HG03108 (cell line): ENCODE results near the gene DPP10.
"Not testable (repeated sequence)": the region's sequence is repeated elsewhere in the genome, so short reads cannot be mapped to it uniquely, and the experiment has no call there.

Source experiments
- ATAC-seq: cut with Tn5 transposase; IDR thresholded peaks from one replicate; pipeline ENCODE4 v1.9.1; 2021; ENCODE audit warnings: moderate library complexity; ENCODE audit not compliant: unreplicated experiment

DPP10 gene

GRCh38 chr2:115389024-115389423 is 946.6 kb downstream of the DPP10 start:
- no peak for ATAC-seq

- no peak for ATAC-seq
Measured at GRCh38 chr2:115389898-115390565, 947.6 kb downstream of the DPP10 start.

- ATAC-seq, result no peak
Measured at GRCh38 chr2:115396579-115396978, 954.1 kb downstream of the DPP10 start.

- ATAC-seq, result no peak
Measured at GRCh38 chr2:115400940-115401339, 958.5 kb downstream of the DPP10 start.

GRCh38 chr2:115412501-115412900 is 970.1 kb downstream of the DPP10 start:
- no peak for ATAC-seq

- ATAC-seq, result no peak
Measured at GRCh38 chr2:115413791-115414190, 971.4 kb downstream of the DPP10 start.

GRCh38 chr2:115414466-115414865 is 972.0 kb downstream of the DPP10 start:
- ATAC-seq, result no peak

- no peak for ATAC-seq
Measured at GRCh38 chr2:115422004-115422634, 979.7 kb downstream of the DPP10 start.

- ATAC-seq, result no peak
Measured at GRCh38 chr2:115427436-115427835, 985.0 kb downstream of the DPP10 start.

- not testable (repeated sequence) for ATAC-seq
Measured at GRCh38 chr2:115440746-115441145, 998.3 kb downstream of the DPP10 start.

- ATAC-seq, result no peak
Measured at GRCh38 chr2:115443539-115444185, 1001.2 kb downstream of the DPP10 start.

GRCh38 chr2:115460008-115460407 is 1017.6 kb downstream of the DPP10 start:
- ATAC-seq, result no peak

- no peak for ATAC-seq
Measured at GRCh38 chr2:115480741-115481140, 1038.3 kb downstream of the DPP10 start.

- ATAC-seq, result no peak
Measured at GRCh38 chr2:115481842-115482241, 1039.4 kb downstream of the DPP10 start.

- ATAC-seq, result no peak
Measured at GRCh38 chr2:115483666-115484065, 1041.2 kb downstream of the DPP10 start.

GRCh38 chr2:115484486-115484885 is 1042.0 kb downstream of the DPP10 start:
- ATAC-seq, result no peak

- no peak for ATAC-seq
Measured at GRCh38 chr2:115484983-115485382, 1042.5 kb downstream of the DPP10 start.

- ATAC-seq, result no peak
Measured at GRCh38 chr2:115491186-115491793, 1048.8 kb downstream of the DPP10 start.

- ATAC-seq, result no peak
Measured at GRCh38 chr2:115505331-115505730, 1062.9 kb downstream of the DPP10 start.

GRCh38 chr2:115520727-115521126 is 1078.3 kb downstream of the DPP10 start:
- ATAC-seq, result no peak

GRCh38 chr2:115524452-115524851 is 1082.0 kb downstream of the DPP10 start:
- ATAC-seq, result no peak

- no peak for ATAC-seq
Measured at GRCh38 chr2:115529627-115530026, 1087.2 kb downstream of the DPP10 start.
